ENCODE measurements around the gene CPB2. TPM values are rescaled to one million over a fixed set of nuclear protein-coding genes. Genes with fewer than 3 reads are reported as not detected.
A peak's percentile ranks its signal among the peaks of the same experiment; 100 is the strongest.

Gene CPB2
- polyA plus RNA-seq, 1 donor from 2014 or later = 0.14 TPM

- no peak overlapping the region for H3K27ac Mint-ChIP-seq
- peaks cover 0 to 2% (median 0%) of the 10 kb centered on the region in 3 donors for H3K9me3 Mint-ChIP-seq
- H3K27me3 Mint-ChIP-seq = peaks cover 14% of the 10 kb centered on the region
- no peaks in the 10 kb centered on the region for H3K36me3 Mint-ChIP-seq
- H3K4me1 Mint-ChIP-seq = peaks cover 0 to 4% (median 0%) of the 10 kb centered on the region in 3 donors
- no peak overlapping the region for H3K4me3 Mint-ChIP-seq
Observed at GRCh38 chr13:46097015-46097414, 7.8 kb downstream of the CPB2 start.

- no peak overlapping the region for H3K4me3 Mint-ChIP-seq
- peaks cover 0 to 2% (median 0%) of the 10 kb centered on the region in 3 donors for H3K9me3 Mint-ChIP-seq
- peaks cover 19% of the 10 kb centered on the region for H3K27me3 Mint-ChIP-seq
- no peaks in the 10 kb centered on the region for H3K36me3 Mint-ChIP-seq
- H3K4me1 Mint-ChIP-seq = no peaks in the 10 kb centered on the region
- H3K27ac Mint-ChIP-seq = no peak overlapping the region
Observed at GRCh38 chr13:46094478-46094877, 10.4 kb downstream of the CPB2 start.

GRCh38 chr13:46088821-46089562, 15.8 kb downstream of the CPB2 start:
- peaks cover 0 to 2% (median 0%) of the 10 kb centered on the region in 3 donors for H3K4me1 Mint-ChIP-seq
- H3K9me3 Mint-ChIP-seq = no peaks in the 10 kb centered on the region
- no peak overlapping the region for H3K27ac Mint-ChIP-seq
- no peaks in the 10 kb centered on the region for H3K36me3 Mint-ChIP-seq
- no peak overlapping the region for H3K4me3 Mint-ChIP-seq
- peaks cover 15% of the 10 kb centered on the region for H3K27me3 Mint-ChIP-seq

DNA sequence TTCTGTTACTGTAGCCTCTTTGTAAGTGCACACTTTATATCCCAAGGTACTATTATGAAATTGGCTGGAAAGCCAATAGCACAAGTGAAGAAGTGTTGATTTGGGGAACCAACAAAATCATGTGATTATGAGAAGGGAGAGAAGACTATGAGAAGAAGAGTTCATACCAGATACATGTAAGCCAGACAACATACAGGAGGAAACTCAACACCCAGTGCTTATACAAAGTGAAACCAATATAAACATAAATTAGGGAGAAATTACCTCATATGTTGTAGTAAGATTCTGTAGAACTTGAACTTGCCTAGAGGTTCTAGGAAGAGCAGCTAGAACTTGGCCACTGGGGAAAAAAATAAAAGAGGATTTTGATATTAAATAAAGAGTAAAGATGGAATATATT, 17.4 kb downstream of the CPB2 start:
- peaks cover 9% of the 10 kb centered on the region for H3K27me3 Mint-ChIP-seq
- no peak overlapping the region for H3K4me3 Mint-ChIP-seq
- no peaks in the 10 kb centered on the region for H3K9me3 Mint-ChIP-seq
- no peak overlapping the region for H3K27ac Mint-ChIP-seq
- peaks cover 0 to 2% (median 0%) of the 10 kb centered on the region in 3 donors for H3K4me1 Mint-ChIP-seq
- H3K36me3 Mint-ChIP-seq = no peaks in the 10 kb centered on the region

DNA sequence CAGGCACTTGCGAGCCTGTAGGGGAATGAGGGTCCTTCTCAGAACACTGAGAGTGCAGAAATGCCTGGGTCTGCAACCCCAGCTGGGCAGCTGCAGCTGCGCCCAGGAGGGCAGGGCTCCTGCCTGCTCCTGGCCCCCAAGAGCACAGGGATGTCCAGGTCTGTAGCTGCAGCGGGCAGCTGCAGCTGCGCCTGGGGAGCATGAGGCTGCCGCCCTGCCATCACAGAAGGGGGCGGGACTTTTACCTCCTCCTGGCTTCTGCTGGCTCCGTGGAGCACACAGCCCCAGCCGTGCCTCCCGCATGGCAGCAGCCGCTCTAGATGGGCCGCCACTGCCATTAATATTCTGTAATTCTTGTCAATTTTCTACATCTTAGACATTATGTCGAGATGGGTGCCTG, 17.8 kb downstream of the CPB2 start:
- Mint-ChIP-seq H3K4me1 (peaks cover 0 to 2% (median 0%) of the 10 kb centered on the region in 3 donors), H3K4me3 (no peak overlapping the region), H3K27ac (no peak overlapping the region), H3K27me3 (peaks cover 9% of the 10 kb centered on the region), H3K9me3 (no peaks in the 10 kb centered on the region), H3K36me3 (no peaks in the 10 kb centered on the region)

DNA sequence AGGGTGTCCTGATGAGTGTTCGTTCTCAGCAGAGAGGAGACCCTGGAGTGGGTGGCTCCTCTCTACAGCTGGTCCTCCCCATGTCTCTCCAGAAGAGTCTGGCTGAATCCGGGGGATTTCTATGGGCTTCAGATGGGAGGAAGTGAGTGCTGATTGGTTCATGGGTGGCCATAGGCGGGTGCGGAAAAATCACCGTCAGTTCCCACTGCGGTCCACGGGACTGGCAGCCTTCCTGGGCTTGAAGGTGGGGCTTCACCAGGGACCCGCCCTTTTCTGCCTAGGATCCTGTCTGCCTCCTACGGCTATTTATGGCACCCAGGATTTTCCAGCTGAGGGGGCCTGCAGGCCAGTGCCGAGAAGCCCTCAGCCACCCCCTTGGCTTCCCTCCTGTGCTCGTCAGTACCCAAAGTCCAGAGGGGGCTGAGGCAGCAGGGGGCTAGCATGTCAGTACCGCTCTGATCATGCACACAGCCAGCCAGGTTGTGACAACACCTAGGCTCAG, 18.4 kb downstream of the CPB2 start:
- peaks cover 0 to 2% (median 0%) of the 10 kb centered on the region in 3 donors for H3K4me1 Mint-ChIP-seq
- no peak overlapping the region for H3K4me3 Mint-ChIP-seq
- H3K36me3 Mint-ChIP-seq = no peaks in the 10 kb centered on the region
- H3K9me3 Mint-ChIP-seq = no peaks in the 10 kb centered on the region
- no peak overlapping the region for H3K27ac Mint-ChIP-seq
- H3K27me3 Mint-ChIP-seq = peaks cover 9% of the 10 kb centered on the region

- no peaks in the 10 kb centered on the region for H3K9me3 Mint-ChIP-seq
- H3K27ac Mint-ChIP-seq = no peak overlapping the region
- H3K4me1 Mint-ChIP-seq = peaks cover 0 to 2% (median 0%) of the 10 kb centered on the region in 3 donors
- H3K4me3 Mint-ChIP-seq = no peak overlapping the region
- H3K27me3 Mint-ChIP-seq = peaks cover 4% of the 10 kb centered on the region
- no peaks in the 10 kb centered on the region for H3K36me3 Mint-ChIP-seq
Observed at GRCh38 chr13:46085737-46086136, 19.1 kb downstream of the CPB2 start.

DNA sequence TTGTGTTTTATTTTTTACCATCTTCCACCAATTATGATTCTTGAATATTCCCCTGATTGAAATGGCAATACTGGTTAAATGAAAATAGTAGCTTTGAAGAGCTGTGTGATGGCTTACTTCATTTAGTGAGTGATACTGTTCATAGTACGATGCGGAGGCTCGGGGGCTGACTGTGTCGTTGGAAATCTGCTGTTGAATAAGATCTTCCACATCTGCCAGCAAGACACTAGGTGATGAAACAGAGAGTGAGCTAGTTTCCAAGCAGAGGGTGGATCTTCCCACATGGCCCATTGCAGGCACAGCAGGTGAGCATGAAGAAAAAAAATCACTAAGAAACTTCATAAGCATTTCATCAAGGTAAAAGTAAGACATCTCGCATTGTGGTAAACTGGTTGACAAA, 22.5 kb downstream of the CPB2 start:
- Mint-ChIP-seq H3K36me3 (no peaks in the 10 kb centered on the region), H3K27me3 (peaks cover 4% of the 10 kb centered on the region), H3K4me3 (no peak overlapping the region), H3K27ac (no peak overlapping the region), H3K9me3 (no peaks in the 10 kb centered on the region), H3K4me1 (no peaks in the 10 kb centered on the region)

GRCh38 chr13:46079770-46080169, 25.1 kb downstream of the CPB2 start:
- Mint-ChIP-seq H3K36me3 (peaks cover 2% of the 10 kb centered on the region), H3K4me1 (no peaks in the 10 kb centered on the region), H3K4me3 (no peak overlapping the region), H3K27me3 (peaks cover 1% of the 10 kb centered on the region), H3K9me3 (peaks cover 0 to 2% (median under 1%) of the 10 kb centered on the region in 3 donors), H3K27ac (no peak overlapping the region)

GRCh38 chr13:46077265-46077664, 27.6 kb downstream of the CPB2 start:
- Mint-ChIP-seq H3K27ac (no peak overlapping the region), H3K4me3 (no peak overlapping the region), H3K9me3 (peaks cover 0 to 2% (median 1%) of the 10 kb centered on the region in 3 donors), H3K27me3 (peaks cover 1% of the 10 kb centered on the region), H3K36me3 (peaks cover 2% of the 10 kb centered on the region), H3K4me1 (no peaks in the 10 kb centered on the region)

GRCh38 chr13:46076827-46077226, 28.0 kb downstream of the CPB2 start:
- Mint-ChIP-seq H3K9me3 (peaks cover 0 to 2% (median 1%) of the 10 kb centered on the region in 3 donors), H3K4me3 (no peak overlapping the region), H3K36me3 (peaks cover 2% of the 10 kb centered on the region), H3K4me1 (peaks cover 0 to 2% (median 0%) of the 10 kb centered on the region in 3 donors), H3K27me3 (peaks cover 1% of the 10 kb centered on the region), H3K27ac (no peak overlapping the region)

DNA sequence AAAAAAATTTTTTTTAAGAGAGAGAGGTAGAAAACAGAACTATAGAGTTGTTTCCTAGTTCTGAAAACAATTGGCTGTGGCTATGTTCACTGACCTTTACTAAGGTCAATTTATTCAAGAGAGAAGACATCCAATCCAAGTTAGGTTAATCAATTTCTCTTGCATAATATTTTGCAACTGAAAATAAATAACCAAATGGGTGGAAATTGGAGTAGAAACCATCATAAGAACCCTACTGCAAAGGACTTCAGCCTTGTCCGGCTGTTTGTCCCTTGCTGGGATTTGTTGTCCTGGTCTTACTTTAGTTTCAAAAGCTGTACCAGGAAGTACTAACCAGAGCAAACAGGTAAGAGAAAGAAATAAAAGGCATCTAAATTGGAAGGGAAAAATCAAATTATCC, 29.0 kb downstream of the CPB2 start:
- Mint-ChIP-seq H3K27me3 (peaks cover 1% of the 10 kb centered on the region), H3K9me3 (peaks cover 0 to 2% (median 1%) of the 10 kb centered on the region in 3 donors), H3K27ac (peak overlapping the region in 1 of 3 donors; percentile 44), H3K4me1 (peaks cover 0 to 7% (median 7%) of the 10 kb centered on the region in 3 donors), H3K36me3 (peaks cover 2% of the 10 kb centered on the region), H3K4me3 (no peak overlapping the region)

GRCh38 chr13:46071590-46072249, 33.1 kb downstream of the CPB2 start:
- Mint-ChIP-seq H3K27ac (no peak overlapping the region), H3K9me3 (peaks cover 0 to 1% (median 0%) of the 10 kb centered on the region in 3 donors), H3K27me3 (no peaks in the 10 kb centered on the region), H3K36me3 (peaks cover 2% of the 10 kb centered on the region), H3K4me3 (no peak overlapping the region), H3K4me1 (peaks cover 0 to 8% (median 7%) of the 10 kb centered on the region in 3 donors)

- Mint-ChIP-seq H3K4me1 (no peaks in the 10 kb centered on the region), H3K36me3 (peaks cover 4% of the 10 kb centered on the region), H3K27me3 (no peaks in the 10 kb centered on the region), H3K9me3 (peaks cover 0 to 4% (median 3%) of the 10 kb centered on the region in 3 donors), H3K27ac (no peak overlapping the region), H3K4me3 (no peak overlapping the region)
Observed at GRCh38 chr13:46063292-46063691, 41.5 kb downstream of the CPB2 start.

- Mint-ChIP-seq H3K27me3 (no peaks in the 10 kb centered on the region), H3K36me3 (peaks cover 4% of the 10 kb centered on the region), H3K4me3 (no peak overlapping the region), H3K4me1 (no peaks in the 10 kb centered on the region), H3K9me3 (peaks cover 0 to 4% (median 3%) of the 10 kb centered on the region in 3 donors), H3K27ac (no peak overlapping the region)
Observed at GRCh38 chr13:46062185-46062584, 42.6 kb downstream of the CPB2 start.

Measured in IgD-negative memory B cell (primary cell).